ENCODE results near the gene SPTLC3. TPM values are rescaled to one million over a fixed set of nuclear protein-coding genes. Genes with fewer than 3 reads are reported as not detected.

The SPTLC3 gene
- total RNA-seq, 3 donors from 2014 or later: 7.7 to 11.1 (median 7.9) TPM

- H3K9me3 ChIP-seq: no peaks in the 10 kb centered on the region
- no peak overlapping the region for H3K27ac ChIP-seq
- no peak for DNase-seq (ENCODE audit: low spot score in 2 of 2)
- H3K27me3 ChIP-seq: no peaks in the 10 kb centered on the region
- no peaks in the 10 kb centered on the region for H3K4me1 ChIP-seq
- intact Hi-C loops (cut with DNase I; ENCODE audit: low total_unique reads): no loop called here
- H3K4me3 ChIP-seq: no peak overlapping the region
- H3K36me3 ChIP-seq: no peaks in the 10 kb centered on the region
- no peak for TF ChIP-seq POLR2AphosphoS5 (IDR thresholded peaks at IDR 0.05)
- no peak for TF ChIP-seq POLR2A (IDR thresholded peaks at IDR 0.05)
- no peak for TF ChIP-seq CTCF (IDR thresholded peaks at IDR 0.05)
Observed at GRCh38 chr20:13013411-13013810, 4.6 kb downstream of the SPTLC3 start.

- DNase-seq (ENCODE audit: low spot score in 2 of 2): no peak
- intact Hi-C loops (cut with DNase I; ENCODE audit: low total_unique reads): no loop called here
- H3K36me3 ChIP-seq: no peaks in the 10 kb centered on the region
- no peaks in the 10 kb centered on the region for H3K4me1 ChIP-seq
- H3K9me3 ChIP-seq: peaks cover 7 to 11% of the 10 kb centered on the region in 2 donors
- H3K27ac ChIP-seq: no peak overlapping the region
- no peaks in the 10 kb centered on the region for H3K27me3 ChIP-seq
- no peak overlapping the region for H3K4me3 ChIP-seq
- TF ChIP-seq POLR2AphosphoS5 (IDR thresholded peaks at IDR 0.05): no peak
- no peak for TF ChIP-seq POLR2A (IDR thresholded peaks at IDR 0.05)
- no peak for TF ChIP-seq CTCF (IDR thresholded peaks at IDR 0.05)
Observed at GRCh38 chr20:13017235-13017634, 8.5 kb downstream of the SPTLC3 start.

GRCh38 chr20:13017883-13018535 is 9.2 kb downstream of the SPTLC3 start:
- TF ChIP-seq CTCF (IDR thresholded peaks at IDR 0.05) (no peak), POLR2AphosphoS5 (IDR thresholded peaks at IDR 0.05) (no peak), POLR2A (IDR thresholded peaks at IDR 0.05) (no peak)
- Histone ChIP-seq H3K27me3 (no peaks in the 10 kb centered on the region), H3K27ac (no peak overlapping the region), H3K36me3 (no peaks in the 10 kb centered on the region), H3K4me1 (no peaks in the 10 kb centered on the region), H3K4me3 (no peak overlapping the region), H3K9me3 (peaks cover 7 to 12% of the 10 kb centered on the region in 2 donors)
- intact Hi-C loops (cut with DNase I; ENCODE audit: low total_unique reads): no loop called here
- DNase-seq (ENCODE audit: low spot score in 2 of 2): no peak

- intact Hi-C loops (cut with DNase I; ENCODE audit: low total_unique reads): loop anchor here (5.0 kb wide), 1 partner anchor 1699 kb away; no protein-coding TSS in a partner anchor
- H3K4me1 ChIP-seq: no peaks in the 10 kb centered on the region
- no peak for DNase-seq (ENCODE audit: low spot score in 2 of 2)
Observed at GRCh38 chr20:13021205-13021970, 12.6 kb downstream of the SPTLC3 start.

More at GRCh38 chr20:13021205-13021970, 12.6 kb downstream of the SPTLC3 start:
- Histone ChIP-seq H3K9me3 (peaks cover 7 to 12% of the 10 kb centered on the region in 2 donors), H3K4me3 (no peak overlapping the region), H3K27ac (no peak overlapping the region), H3K36me3 (no peaks in the 10 kb centered on the region), H3K27me3 (no peaks in the 10 kb centered on the region)
- TF ChIP-seq CTCF (IDR thresholded peaks at IDR 0.05) (no peak), POLR2AphosphoS5 (IDR thresholded peaks at IDR 0.05) (no peak), POLR2A (IDR thresholded peaks at IDR 0.05) (no peak)

Data from breast epithelium (tissue), 4 donors.